PFSK-1 (cell line): ENCODE results near the gene HOMER2.

Source experiments
- FOXP2 ChIP-seq: optimal IDR thresholded peaks from 2 replicates; pipeline ENCODE3; 2011; ENCODE audit warnings: borderline replicate concordance, control low read depth, inconsistent platforms; ENCODE audit not compliant: insufficient read depth; ENCODE audit errors: extremely low read length, extremely low read depth
- POLR2AphosphoS5 ChIP-seq: IDR thresholded peaks from 2 replicates; pipeline ENCODE4 v1.6.1; 2012; ENCODE audit warnings: low read depth, mild to moderate bottlenecking, control low read depth, low read length, moderate library complexity
- REST ChIP-seq, 2 experiments: IDR thresholded peaks; 2 replicates each; pipeline versions ENCODE4 v1.6.1 to v1.8.0; 2011 to 2012; ENCODE audit warnings: low read depth in 2 of 2, low read length in 2 of 2, control low read depth in 1 of 2, inconsistent platforms in 1 of 2, mild to moderate bottlenecking in 1 of 2, moderate library complexity in 1 of 2; ENCODE audit not compliant: insufficient read depth in 1 of 2
- SIN3A ChIP-seq: IDR thresholded peaks from 2 replicates; pipeline ENCODE4 v1.6.1; 2012; ENCODE audit warnings: mild to moderate bottlenecking, low read length, moderate library complexity, borderline replicate concordance; ENCODE audit not compliant: insufficient read depth
- TAF1 ChIP-seq: IDR thresholded peaks from 2 replicates; pipeline ENCODE4 v1.6.1; 2012; ENCODE audit warnings: low read length, control low read depth, borderline replicate concordance; ENCODE audit not compliant: insufficient read depth

Gene HOMER2

GRCh38 chr15:82910721-82911120 lies 41.8 kb downstream of the HOMER2 start:
- TF ChIP-seq SIN3A, result no peak
- TF ChIP-seq FOXP2, result no peak
- TF ChIP-seq REST (IDR thresholded peaks at IDR 0.05; ENCODE audit: insufficient read depth in 1 of 2, low read depth in 2 of 2, low read length in 2 of 2), result no peak
- TF ChIP-seq TAF1, result no peak
- TF ChIP-seq POLR2AphosphoS5, result no peak

GRCh38 chr15:82909080-82909815 lies 43.3 kb downstream of the HOMER2 start:
- TF ChIP-seq TAF1 (no peak), SIN3A (no peak), POLR2AphosphoS5 (no peak), REST (IDR thresholded peaks at IDR 0.05; ENCODE audit: insufficient read depth in 1 of 2, low read depth in 2 of 2, low read length in 2 of 2) (no peak)

- TF ChIP-seq FOXP2 (no peak), REST (IDR thresholded peaks at IDR 0.05; ENCODE audit: insufficient read depth in 1 of 2, low read depth in 2 of 2, low read length in 2 of 2) (no peak), TAF1 (no peak), SIN3A (no peak)
Observed at GRCh38 chr15:82907350-82907749, 45.2 kb downstream of the HOMER2 start.

- TF ChIP-seq POLR2AphosphoS5, result no peak
- no peak for TF ChIP-seq FOXP2
- TF ChIP-seq SIN3A, result no peak
- no peak for TF ChIP-seq TAF1
- TF ChIP-seq REST (IDR thresholded peaks at IDR 0.05; ENCODE audit: insufficient read depth in 1 of 2, low read depth in 2 of 2, low read length in 2 of 2), result no peak
Observed at GRCh38 chr15:82904574-82904973, 47.9 kb downstream of the HOMER2 start.

- TF ChIP-seq TAF1 (no peak), SIN3A (no peak), POLR2AphosphoS5 (no peak), REST (IDR thresholded peaks at IDR 0.05; ENCODE audit: insufficient read depth in 1 of 2, low read depth in 2 of 2, low read length in 2 of 2) (no peak), FOXP2 (no peak)
Observed at GRCh38 chr15:82903511-82903910, 49.0 kb downstream of the HOMER2 start.
